ENCODE results near the gene SULT4A1. TPM values are rescaled to one million over a fixed set of nuclear protein-coding genes. Genes with fewer than 3 reads are reported as not detected.

Gene SULT4A1
- total and polyA plus RNA-seq, 4 donors, result 0.08 to 0.37 TPM; not detected in 2

DNA sequence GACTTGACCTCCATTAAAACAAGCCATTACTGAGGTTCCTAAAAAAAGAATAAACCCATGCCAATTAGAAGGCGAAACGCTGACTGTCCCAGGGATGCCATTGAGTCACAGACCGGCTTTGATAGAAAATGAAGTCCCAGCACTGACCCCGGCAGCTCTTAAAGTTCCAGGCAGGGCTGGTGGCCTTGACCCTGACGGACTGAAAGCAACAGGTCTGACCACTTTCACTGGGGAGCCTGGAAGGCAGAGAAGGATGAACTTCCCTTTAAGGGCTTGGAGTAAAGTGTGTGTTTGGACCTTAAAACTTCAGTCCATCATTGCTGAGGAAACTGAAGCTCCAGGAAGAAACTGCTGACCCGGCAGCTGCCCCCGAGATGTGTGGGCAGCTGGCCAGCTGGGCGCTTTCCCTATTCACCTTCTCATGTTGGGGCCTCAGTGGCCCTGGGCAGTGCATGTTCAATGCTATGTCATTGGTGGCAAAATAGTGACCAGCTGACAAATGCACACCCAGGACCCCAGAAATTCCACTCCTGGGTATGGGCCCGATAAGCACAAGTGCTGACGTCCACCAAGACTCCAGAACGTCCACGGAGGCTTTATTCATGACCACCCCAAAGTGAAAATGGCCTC lies 31.3 kb downstream of the SULT4A1 start:
- no peaks in the 10 kb centered on the region for H3K36me3 ChIP-seq (ENCODE audit: control insufficient read depth in 4 of 4, insufficient read depth in 3 of 4, low read depth in 1 of 4, low read length in 3 of 4)
- no peak for DNase-seq (ENCODE audit: low spot score)
- TF ChIP-seq HNF4G (IDR thresholded peaks at IDR 0.05) (no peak), TAF1 (conservative IDR thresholded peaks at IDR 0.05) (no peak), HNF4A (conservative IDR thresholded peaks at IDR 0.05) (no peak), NR2F2 (IDR thresholded peaks at IDR 0.05) (no peak), YY1 (IDR thresholded peaks at IDR 0.05) (no peak), SP1 (IDR thresholded peaks at IDR 0.05) (no peak), EGR1 (IDR thresholded peaks at IDR 0.05; ENCODE audit: low read depth in 2 of 2) (no peak), RAD21 (IDR thresholded peaks at IDR 0.05) (no peak), GABPA (IDR thresholded peaks at IDR 0.05 in 1 of 2, conservative IDR thresholded peaks at IDR 0.05 in 1 of 2) (no peak), RXRA (IDR thresholded peaks at IDR 0.05) (no peak), JUND (IDR thresholded peaks at IDR 0.05) (no peak), CTCF (IDR thresholded peaks at IDR 0.05; ENCODE audit: low read depth, low read length, missing input control) (no peak), FOXA1 (IDR thresholded peaks at IDR 0.05) (no peak), ZBTB33 (IDR thresholded peaks at IDR 0.05) (no peak), REST (IDR thresholded peaks at IDR 0.05) (no peak), FOXA2 (IDR thresholded peaks at IDR 0.05) (no peak)
- TF ChIP-seq, protein P1, sequence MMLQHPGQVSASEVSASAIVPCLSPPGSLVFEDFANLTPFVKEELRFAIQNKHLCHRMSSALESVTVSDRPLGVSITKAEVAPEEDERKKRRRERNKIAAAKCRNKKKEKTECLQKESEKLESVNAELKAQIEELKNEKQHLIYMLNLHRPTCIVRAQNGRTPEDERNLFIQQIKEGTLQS (IDR thresholded peaks at IDR 0.05), result no peak
- TF ChIP-seq, protein P2, sequence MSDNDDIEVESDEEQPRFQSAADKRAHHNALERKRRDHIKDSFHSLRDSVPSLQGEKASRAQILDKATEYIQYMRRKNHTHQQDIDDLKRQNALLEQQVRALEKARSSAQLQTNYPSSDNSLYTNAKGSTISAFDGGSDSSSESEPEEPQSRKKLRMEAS (IDR thresholded peaks at IDR 0.05), result no peak
- no peaks in the 10 kb centered on the region for H3K9me3 ChIP-seq (ENCODE audit: control insufficient read depth in 4 of 4, low read length in 3 of 4)
- WGBS, result 71% methylated on average over 12 of the region's 12 CpGs
- no peak overlapping the region for H3K4me3 ChIP-seq (ENCODE audit: low read depth in 1 of 3, low read length in 3 of 3)
- H3K27me3 ChIP-seq (ENCODE audit: control insufficient read depth in 4 of 4, insufficient read depth in 4 of 4, low read length in 3 of 4), result no peaks in the 10 kb centered on the region
- no peak overlapping the region for H3K9ac ChIP-seq (ENCODE audit: low read depth in 1 of 2, low read length in 2 of 2)
- H3K4me1 ChIP-seq (ENCODE audit: control insufficient read depth in 4 of 4, insufficient read depth in 4 of 4, low read length in 3 of 4), result peaks cover 0 to 8% (median 3%) of the 10 kb centered on the region in 4 donors
- H3K27ac ChIP-seq (ENCODE audit: low read depth in 1 of 2, low read length in 2 of 2), result no peak overlapping the region

Data from liver (tissue), 9 donors.